ENCODE data around the gene SNRNP40.

DNA sequence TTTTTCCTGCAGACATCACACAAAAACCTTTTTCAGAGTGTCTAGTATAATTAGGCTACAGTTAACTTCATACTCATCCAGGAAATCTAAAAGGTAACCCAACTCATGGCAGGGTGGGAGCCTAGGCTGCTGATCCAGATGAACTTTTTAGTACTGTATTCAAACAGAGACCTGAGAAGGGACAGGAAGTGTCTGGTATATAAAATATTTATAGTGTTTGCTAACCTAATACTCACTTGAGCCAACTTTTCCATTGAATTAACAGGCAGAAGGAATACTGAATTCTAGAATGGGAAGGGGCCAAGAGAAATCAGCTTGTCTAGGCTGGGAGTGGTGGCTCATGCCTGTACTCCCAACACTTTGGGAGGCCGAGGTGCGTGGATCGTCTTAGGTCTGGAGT, 34.7 kb downstream of the SNRNP40 start:
- TF ChIP-seq POLR2A (IDR thresholded peaks at IDR 0.05; ENCODE audit: low read depth, low read length) (no peak), POLR2AphosphoS5 (IDR thresholded peaks at IDR 0.05; ENCODE audit: low read depth, low read length) (no peak), TAF1 (IDR thresholded peaks at IDR 0.05; ENCODE audit: low read depth, low read length) (no peak), SPI1 (IDR thresholded peaks at IDR 0.05; ENCODE audit: low read depth, low read length) (no peak)
